Ovary (tissue), 9 donors: ENCODE measurements around the gene BICDL1. TPM values are rescaled to one million over a fixed set of nuclear protein-coding genes. Genes with fewer than 3 reads are reported as not detected.

Source experiments
- DNase-seq, 5 donors: peaks; one replicate each; pipeline ENCODE4 v3.0.0-alpha.2; 2019 to 2020
- H3K27ac ChIP-seq, 2 donors: fragments of 200-600 bp; one replicate each; pipeline versions ENCODE4 v1.5.1 to v1.8.0; 2019 to 2022
- H3K27me3 ChIP-seq: fragments of 200-600 bp; one replicate; pipeline ENCODE4 v1.8.0; 2022
- H3K36me3 ChIP-seq: fragments of 200-600 bp; sonication (generic); one replicate; pipeline ENCODE4 v1.5.1; 2019
- H3K4me1 ChIP-seq: one replicate; pipeline ENCODE4 v1.8.1; 2013; ENCODE audit warnings: mild to moderate bottlenecking, moderate library complexity; ENCODE audit not compliant: insufficient read depth
- H3K4me3 ChIP-seq: fragments of 200-600 bp; sonication (generic); one replicate; pipeline ENCODE4 v1.5.1; 2017
- H3K9me3 ChIP-seq, 2 donors: fragments of 200-600 bp in 1 of 2; sonication (generic) in 1 of 2; one replicate each; pipeline versions ENCODE4 v1.5.1 to v1.8.1; 2013 to 2019; ENCODE audit warnings: mild to moderate bottlenecking in 1 of 2, moderate library complexity in 1 of 2
- EP300 ChIP-seq: sonication (generic); formaldehyde crosslinking; IDR thresholded peaks from one replicate; pipeline ENCODE4 v1.6.1; 2017; ENCODE audit warnings: antibody characterized with exemption
- POLR2A ChIP-seq: fragments of 450-650 bp; IDR thresholded peaks from one replicate; pipeline ENCODE4 v1.6.1; 2017; ENCODE audit warnings: antibody characterized with exemption, mild to moderate bottlenecking, moderate library complexity
- WGBS, 3 donors: extraction: QIAGEN DNeasy Blood & Tissue Kit in 1 of 3; methylation state at CpG; one replicate each; pipeline versions ENCODE4 v1.1.5 to v1.1.7; 2013 to 2017; 5-methylcytosine and 5-hydroxymethylcytosine counted together
- intact Hi-C, 4 donors: fragments of 100-400 bp; cut with DNase I; formaldehyde crosslinking; loops; one replicate each; pipeline versions ENCODE4 v1.11.0 to v1.15.1; 2022 to 2023
- polyA plus RNA-seq, 2 donors: library from polyadenylated mRNA; stranded (reverse); fragments of 200-250 nt in 1 of 2; fragments of 350-450 nt in 1 of 2; fragmentation: Illumina TruSeq in 1 of 2; extraction: RNeasy Lipid Tissue Mini Kit (QIAGEN cat#74804) in 1 of 2; gene quantifications; one replicate each; pipeline ENCODE4 v1.2.3, GENCODE V29; 2013 to 2014
- total RNA-seq, 7 donors: library from RNA; depleted of rRNA in 2 of 7; stranded (reverse); fragments of >200 nt in 2 of 7; fragmentation: NEBNext Ultra II Directional in 3 of 7; extraction: Animal tissue kit (Norgen Biotek cat#: 25700) in 3 of 7; gene quantifications; one replicate each; pipeline versions ENCODE4 v1.1.0 to v1.2.4, GENCODE V29; 2016 to 2023
- TF ChIP-seq, protein P1 (sequence below), 3 donors: fragments of 450-650 bp in 2 of 3; fragments of 200-600 bp in 1 of 3; IDR thresholded peaks; one replicate each; pipeline versions ENCODE4 v1.5.1 to v1.8.0; 2016 to 2022; ENCODE audit warnings: antibody characterized with exemption in 3 of 3, mild to moderate bottlenecking in 1 of 3
- donor health status: DM: no; HTN: no; CAD: no; lungs with moderate emphysema.
- donor health status: DM: no; HTN: no; CAD: no.
- donor health status: Bipolar disorder and iron deficiency.
- donor health status: DM: yes; HTN: yes; CAD: no.
- donor health status: DM: no; HTN: no; CAD: no.
- donor health status: DM: yes; HTN: yes; CAD: no.

The BICDL1 gene
- total and polyA plus RNA-seq, 9 donors: 0.40 to 147 (median 1.7) TPM

DNA sequence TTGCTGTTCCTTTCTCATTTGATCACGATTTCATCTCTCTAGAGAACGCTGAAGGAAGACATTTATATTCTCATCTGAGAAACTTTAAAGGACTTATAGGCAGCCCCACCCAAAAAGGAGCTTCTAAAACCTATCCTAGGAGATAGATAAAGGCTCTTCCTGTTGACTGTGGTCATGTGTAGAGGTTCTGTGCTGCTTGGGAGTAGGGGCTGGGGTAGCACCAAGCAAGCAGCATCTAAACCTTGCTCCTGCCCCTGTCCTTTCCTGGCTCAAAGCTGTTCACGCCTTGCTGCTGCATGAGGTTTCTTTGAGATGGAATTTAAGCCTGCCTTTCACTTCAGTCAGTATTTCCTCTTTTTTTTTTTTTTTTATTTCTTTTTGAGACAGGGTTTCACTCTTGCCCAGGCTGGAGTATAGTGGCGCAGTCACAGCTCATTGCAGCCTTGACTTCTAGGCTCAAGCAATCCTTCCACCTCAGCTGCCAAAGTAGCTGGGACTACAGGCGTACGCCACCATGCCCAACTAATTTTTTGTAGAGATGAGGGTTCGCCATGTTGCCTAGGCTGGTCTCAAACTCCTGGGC, 86.1 kb downstream of the BICDL1 start:
- no peaks in the 10 kb centered on the region for H3K9me3 ChIP-seq
- TF ChIP-seq, protein P1, sequence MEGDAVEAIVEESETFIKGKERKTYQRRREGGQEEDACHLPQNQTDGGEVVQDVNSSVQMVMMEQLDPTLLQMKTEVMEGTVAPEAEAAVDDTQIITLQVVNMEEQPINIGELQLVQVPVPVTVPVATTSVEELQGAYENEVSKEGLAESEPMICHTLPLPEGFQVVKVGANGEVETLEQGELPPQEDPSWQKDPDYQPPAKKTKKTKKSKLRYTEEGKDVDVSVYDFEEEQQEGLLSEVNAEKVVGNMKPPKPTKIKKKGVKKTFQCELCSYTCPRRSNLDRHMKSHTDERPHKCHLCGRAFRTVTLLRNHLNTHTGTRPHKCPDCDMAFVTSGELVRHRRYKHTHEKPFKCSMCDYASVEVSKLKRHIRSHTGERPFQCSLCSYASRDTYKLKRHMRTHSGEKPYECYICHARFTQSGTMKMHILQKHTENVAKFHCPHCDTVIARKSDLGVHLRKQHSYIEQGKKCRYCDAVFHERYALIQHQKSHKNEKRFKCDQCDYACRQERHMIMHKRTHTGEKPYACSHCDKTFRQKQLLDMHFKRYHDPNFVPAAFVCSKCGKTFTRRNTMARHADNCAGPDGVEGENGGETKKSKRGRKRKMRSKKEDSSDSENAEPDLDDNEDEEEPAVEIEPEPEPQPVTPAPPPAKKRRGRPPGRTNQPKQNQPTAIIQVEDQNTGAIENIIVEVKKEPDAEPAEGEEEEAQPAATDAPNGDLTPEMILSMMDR (IDR thresholded peaks at IDR 0.05): no peak
- TF ChIP-seq EP300: no peak
- no peak for TF ChIP-seq POLR2A
- no peaks in the 10 kb centered on the region for H3K4me1 ChIP-seq
- no peaks in the 10 kb centered on the region for H3K36me3 ChIP-seq
- H3K27ac ChIP-seq: no peak overlapping the region
- no peak overlapping the region for H3K4me3 ChIP-seq
- no peaks in the 10 kb centered on the region for H3K27me3 ChIP-seq
- WGBS, 3 donors: 86 to 92% (median 91%) methylated on average over 7 of the region's 7 CpGs
- intact Hi-C loops: no loop called here
- no peak for DNase-seq

DNA sequence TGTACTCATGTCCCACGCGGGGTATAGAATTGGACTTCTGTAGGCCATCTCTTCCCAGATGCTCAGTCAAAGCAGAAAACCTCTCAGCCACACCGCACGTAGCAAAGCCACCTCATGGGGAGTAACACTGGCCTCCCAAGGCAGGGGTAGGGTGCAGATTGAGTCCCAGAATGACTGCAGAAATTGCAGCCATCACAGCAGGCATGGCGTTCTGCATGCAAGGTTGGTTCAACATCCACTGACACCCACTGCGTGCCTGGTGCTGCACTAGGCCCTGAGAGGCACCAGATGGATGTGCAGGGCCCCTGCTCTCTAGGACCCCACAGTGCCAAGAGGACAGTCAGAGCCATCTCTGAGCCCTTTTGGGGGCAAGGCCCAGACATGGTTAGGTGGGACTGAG, 87.6 kb downstream of the BICDL1 start:
- intact Hi-C loops: no loop called here
- no peaks in the 10 kb centered on the region for H3K9me3 ChIP-seq
- DNase-seq: no peak
- 95 to 99% (median 96%) methylated on average over 6 of the region's 6 CpGs for WGBS, 3 donors
- H3K27me3 ChIP-seq: no peaks in the 10 kb centered on the region
- H3K27ac ChIP-seq: no peak overlapping the region
- TF ChIP-seq, protein P1 (IDR thresholded peaks at IDR 0.05): no peak
- TF ChIP-seq EP300: no peak
- no peak for TF ChIP-seq POLR2A
- H3K4me3 ChIP-seq: no peak overlapping the region
- H3K4me1 ChIP-seq: no peaks in the 10 kb centered on the region
- H3K36me3 ChIP-seq: no peaks in the 10 kb centered on the region

DNA sequence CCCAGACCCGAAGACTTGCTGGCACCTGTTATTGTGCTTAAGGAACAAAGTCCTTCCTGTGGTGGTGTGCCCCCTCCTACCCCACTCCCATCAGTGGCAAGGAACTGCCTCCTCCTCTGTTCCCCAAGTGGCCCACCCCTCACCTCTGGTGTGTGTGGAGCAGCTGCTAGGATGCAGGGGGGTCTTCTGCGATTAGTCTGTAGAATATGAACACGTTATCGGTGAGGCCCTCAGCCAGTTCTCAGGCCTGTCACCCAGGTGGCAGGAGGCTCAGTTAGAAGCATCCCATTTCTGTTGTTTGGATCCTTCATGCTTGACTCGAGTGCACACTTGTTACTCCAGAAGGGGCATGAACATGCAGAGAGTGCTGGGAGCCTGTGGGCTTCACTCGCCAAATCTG, 88.2 kb downstream of the BICDL1 start:
- H3K27ac ChIP-seq: no peak overlapping the region
- H3K9me3 ChIP-seq: no peaks in the 10 kb centered on the region
- no peak for DNase-seq
- TF ChIP-seq POLR2A (no peak), EP300 (no peak)
- TF ChIP-seq, protein P1 (IDR thresholded peaks at IDR 0.05): no peak
- H3K36me3 ChIP-seq: no peaks in the 10 kb centered on the region
- H3K4me3 ChIP-seq: no peak overlapping the region
- no peaks in the 10 kb centered on the region for H3K27me3 ChIP-seq
- intact Hi-C loops: no loop called here
- WGBS, 3 donors: 84 to 90% (median 86%) methylated on average over 6 of the region's 6 CpGs
- no peaks in the 10 kb centered on the region for H3K4me1 ChIP-seq

- no peak for DNase-seq
- no peaks in the 10 kb centered on the region for H3K36me3 ChIP-seq
- intact Hi-C loops: no loop called here
- H3K27me3 ChIP-seq: no peaks in the 10 kb centered on the region
- TF ChIP-seq EP300: no peak
- no peaks in the 10 kb centered on the region for H3K4me1 ChIP-seq
- 77 to 83% (median 82%) methylated on average over 5 of the region's 5 CpGs for WGBS, 3 donors
- H3K4me3 ChIP-seq: no peak overlapping the region
- no peaks in the 10 kb centered on the region for H3K9me3 ChIP-seq
- no peak overlapping the region for H3K27ac ChIP-seq
These were observed 89.8 kb downstream of the BICDL1 start for GRCh38 chr12:120078868-120079267.
